Lower lobe of right lung (tissue), 2 donors: ENCODE data around the gene RETREG1. TPM values are rescaled to one million over a fixed set of nuclear protein-coding genes. Genes with fewer than 3 reads are reported as not detected.

Source experiments
- ATAC-seq, 2 donors: fragments of 200-7000 bp; cut with Tn5 transposase; one replicate each; pipeline ENCODE4 v1.9.1; 2020 to 2022; ENCODE audit warnings: mild to moderate bottlenecking in 2 of 2, moderate library complexity in 2 of 2
- DNase-seq: peaks from one replicate; pipeline ENCODE4 v3.0.0-alpha.2; 2020
- H3K27ac ChIP-seq: fragments of 200-600 bp; one replicate; pipeline ENCODE4 v1.8.0; 2022
- H3K27me3 ChIP-seq: fragments of 200-600 bp; one replicate; pipeline ENCODE4 v1.8.0; 2022; ENCODE audit warnings: low read depth
- H3K36me3 ChIP-seq: fragments of 200-600 bp; one replicate; pipeline ENCODE4 v1.8.0; 2022; ENCODE audit warnings: mild to moderate bottlenecking
- H3K4me1 ChIP-seq: fragments of 200-600 bp; one replicate; pipeline ENCODE4 v1.8.0; 2022
- H3K4me3 ChIP-seq: fragments of 200-600 bp; one replicate; pipeline ENCODE4 v1.8.0; 2022; ENCODE audit warnings: mild to moderate bottlenecking
- H3K9me3 ChIP-seq: fragments of 200-600 bp; one replicate; pipeline ENCODE4 v1.8.0; 2022
- intact Hi-C: fragments of 100-400 bp; cut with DNase I; formaldehyde crosslinking; loops from one replicate; pipeline ENCODE4 v1.11.0; 2022
- long read RNA-seq: library from polyadenylated mRNA; unstranded; transcript quantifications from one replicate; pipeline ENCODE4 v2.0.0, GENCODE V29; 2021
- total RNA-seq: library from RNA; stranded (reverse); fragmentation: NEBNext Ultra II Directional; extraction: Animal tissue kit (Norgen Biotek cat#: 25700); gene quantifications from one replicate; pipeline ENCODE4 v1.2.1, GENCODE V29; 2021
- TF ChIP-seq, protein P1 (sequence below): fragments of 200-600 bp; IDR thresholded peaks from one replicate; pipeline ENCODE4 v1.8.0; 2022; ENCODE audit warnings: antibody characterized with exemption, mild to moderate bottlenecking
- donor health status: DM: no; HTN: yes; CAD: no; lungs with severe emphysema.

RETREG1 gene, protein sequence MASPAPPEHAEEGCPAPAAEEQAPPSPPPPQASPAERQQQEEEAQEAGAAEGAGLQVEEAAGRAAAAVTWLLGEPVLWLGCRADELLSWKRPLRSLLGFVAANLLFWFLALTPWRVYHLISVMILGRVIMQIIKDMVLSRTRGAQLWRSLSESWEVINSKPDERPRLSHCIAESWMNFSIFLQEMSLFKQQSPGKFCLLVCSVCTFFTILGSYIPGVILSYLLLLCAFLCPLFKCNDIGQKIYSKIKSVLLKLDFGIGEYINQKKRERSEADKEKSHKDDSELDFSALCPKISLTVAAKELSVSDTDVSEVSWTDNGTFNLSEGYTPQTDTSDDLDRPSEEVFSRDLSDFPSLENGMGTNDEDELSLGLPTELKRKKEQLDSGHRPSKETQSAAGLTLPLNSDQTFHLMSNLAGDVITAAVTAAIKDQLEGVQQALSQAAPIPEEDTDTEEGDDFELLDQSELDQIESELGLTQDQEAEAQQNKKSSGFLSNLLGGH
- 20.6 TPM for total RNA-seq
- long read RNA-seq, transcript RETREG1-201 (9 exons, 3,268 nt): major isoform, 32 of 44 reads
- long read RNA-seq, partial matches to known transcripts: 0 of 44 reads
- long read RNA-seq, other reads (novel, unspliced or antisense): 8 of 44 reads

DNA sequence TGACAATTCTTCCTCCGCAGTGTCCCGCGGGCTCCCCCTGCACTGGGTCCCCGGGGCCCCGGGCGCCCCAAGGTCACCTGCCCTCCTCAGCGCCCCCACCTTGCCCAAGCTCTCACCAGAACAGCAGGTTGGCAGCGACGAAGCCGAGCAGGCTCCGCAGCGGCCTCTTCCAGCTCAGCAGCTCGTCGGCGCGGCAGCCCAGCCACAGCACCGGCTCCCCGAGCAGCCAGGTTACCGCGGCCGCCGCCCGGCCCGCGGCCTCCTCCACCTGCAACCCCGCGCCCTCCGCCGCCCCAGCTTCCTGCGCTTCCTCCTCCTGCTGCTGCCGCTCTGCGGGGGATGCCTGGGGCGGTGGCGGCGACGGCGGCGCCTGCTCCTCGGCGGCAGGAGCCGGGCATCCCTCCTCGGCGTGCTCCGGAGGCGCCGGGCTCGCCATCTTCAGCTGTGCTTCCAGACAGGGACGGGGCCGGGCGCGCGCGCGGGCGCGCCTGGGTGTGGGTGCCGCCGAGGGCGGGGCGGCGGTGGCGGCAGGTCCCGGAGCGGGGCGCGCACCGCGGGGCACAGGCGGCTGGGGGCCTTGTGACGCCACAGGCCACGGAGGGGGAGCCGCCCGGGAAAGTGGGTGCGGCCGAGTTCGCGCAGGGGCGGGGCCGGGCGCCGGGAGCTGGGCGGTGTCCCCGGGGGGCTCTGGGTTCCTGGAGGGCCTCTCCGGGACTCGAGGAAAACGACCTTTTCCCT lies at the start of gene RETREG1:
RETREG1 (minus strand) TSS at position 462 of the 738 bp plus-strand sequence; CDS start at position 436, 26 bp downstream.
- no peaks in the 10 kb centered on the region for H3K27me3 ChIP-seq
- H3K36me3 ChIP-seq: no peaks in the 10 kb centered on the region
- no peaks in the 10 kb centered on the region for H3K9me3 ChIP-seq
- H3K27ac ChIP-seq: peak within 1 kb of the TSS; percentile 53
- ATAC-seq (peak; percentile 94), DNase-seq (peak; percentile 82)
- TF ChIP-seq, protein P1, sequence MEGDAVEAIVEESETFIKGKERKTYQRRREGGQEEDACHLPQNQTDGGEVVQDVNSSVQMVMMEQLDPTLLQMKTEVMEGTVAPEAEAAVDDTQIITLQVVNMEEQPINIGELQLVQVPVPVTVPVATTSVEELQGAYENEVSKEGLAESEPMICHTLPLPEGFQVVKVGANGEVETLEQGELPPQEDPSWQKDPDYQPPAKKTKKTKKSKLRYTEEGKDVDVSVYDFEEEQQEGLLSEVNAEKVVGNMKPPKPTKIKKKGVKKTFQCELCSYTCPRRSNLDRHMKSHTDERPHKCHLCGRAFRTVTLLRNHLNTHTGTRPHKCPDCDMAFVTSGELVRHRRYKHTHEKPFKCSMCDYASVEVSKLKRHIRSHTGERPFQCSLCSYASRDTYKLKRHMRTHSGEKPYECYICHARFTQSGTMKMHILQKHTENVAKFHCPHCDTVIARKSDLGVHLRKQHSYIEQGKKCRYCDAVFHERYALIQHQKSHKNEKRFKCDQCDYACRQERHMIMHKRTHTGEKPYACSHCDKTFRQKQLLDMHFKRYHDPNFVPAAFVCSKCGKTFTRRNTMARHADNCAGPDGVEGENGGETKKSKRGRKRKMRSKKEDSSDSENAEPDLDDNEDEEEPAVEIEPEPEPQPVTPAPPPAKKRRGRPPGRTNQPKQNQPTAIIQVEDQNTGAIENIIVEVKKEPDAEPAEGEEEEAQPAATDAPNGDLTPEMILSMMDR: no peak
- H3K4me3 ChIP-seq: peak within 1 kb of the TSS; percentile 71
- intact Hi-C loops: no loop called here
- peaks cover 16% of the 10 kb centered on the region for H3K4me1 ChIP-seq

DNA sequence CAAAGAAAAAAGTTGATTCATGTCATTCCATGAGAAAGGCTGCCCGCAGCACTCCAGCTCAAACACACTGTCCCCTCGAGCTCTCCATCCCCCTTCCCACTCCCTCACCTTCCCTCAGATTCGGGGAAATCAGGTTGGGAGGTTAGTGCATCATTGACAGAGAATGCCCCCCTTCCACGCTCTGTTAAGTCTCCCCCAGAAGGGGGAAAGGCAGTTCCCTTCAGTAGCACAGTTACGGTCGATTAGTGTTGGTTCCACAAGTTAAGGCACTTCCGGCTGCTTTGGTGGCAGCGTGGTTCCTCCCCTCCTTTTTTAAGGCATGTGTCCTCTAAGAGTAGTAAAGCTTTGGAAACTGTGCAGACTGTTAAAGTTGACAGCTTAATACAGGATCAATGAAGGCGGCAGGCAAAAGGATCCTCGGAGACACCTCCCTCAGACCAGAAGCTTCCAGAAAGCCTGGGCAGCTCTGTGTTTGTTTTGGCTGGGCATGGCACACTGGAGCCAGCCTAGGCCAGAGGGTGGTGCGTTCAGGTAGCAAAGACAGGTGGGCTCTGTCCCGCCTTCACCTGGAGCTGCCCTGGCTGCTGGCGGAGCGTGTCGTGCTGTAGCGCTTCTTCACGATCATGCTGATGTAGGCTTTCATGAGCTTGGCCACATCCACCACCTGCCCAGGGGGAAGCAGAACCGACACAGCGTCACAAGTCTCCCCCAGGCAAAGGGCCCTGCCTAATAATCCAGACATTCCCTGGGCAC lies 49.5 kb upstream of the RETREG1 start:
- no peaks in the 10 kb centered on the region for H3K27me3 ChIP-seq
- TF ChIP-seq, protein P1: no peak
- DNase-seq: no peak
- no peak overlapping the region for H3K27ac ChIP-seq
- H3K9me3 ChIP-seq: no peaks in the 10 kb centered on the region
- H3K36me3 ChIP-seq: peaks cover 67% of the 10 kb centered on the region
- H3K4me3 ChIP-seq: no peak overlapping the region
- no peak for ATAC-seq
- intact Hi-C loops: no loop called here
- H3K4me1 ChIP-seq: no peaks in the 10 kb centered on the region

DNA sequence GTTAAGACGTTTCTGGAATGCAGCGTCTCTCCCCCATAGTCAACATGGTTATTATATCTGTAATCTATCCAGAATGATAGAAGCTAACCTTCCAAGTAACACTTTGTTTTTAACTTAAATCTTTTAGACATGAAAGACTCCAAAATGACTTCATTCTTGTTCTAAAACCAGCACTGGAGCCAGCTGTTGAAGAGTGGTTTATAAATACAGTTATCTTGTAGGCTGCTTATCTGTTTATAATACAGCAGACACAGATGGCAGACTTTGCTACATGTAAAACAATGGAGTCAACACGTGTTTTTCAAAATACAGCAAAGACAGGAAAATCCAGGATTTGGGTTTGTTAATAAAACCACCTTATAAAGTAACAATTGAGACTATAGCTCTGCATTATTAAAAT lies 48.8 kb upstream of the RETREG1 start:
- DNase-seq (no peak), ATAC-seq (no peak)
- no peaks in the 10 kb centered on the region for H3K4me1 ChIP-seq
- no peaks in the 10 kb centered on the region for H3K9me3 ChIP-seq
- no peak overlapping the region for H3K27ac ChIP-seq
- H3K4me3 ChIP-seq: no peak overlapping the region
- intact Hi-C loops: no loop called here
- peaks cover 60% of the 10 kb centered on the region for H3K36me3 ChIP-seq
- TF ChIP-seq, protein P1: no peak
- no peaks in the 10 kb centered on the region for H3K27me3 ChIP-seq

DNA sequence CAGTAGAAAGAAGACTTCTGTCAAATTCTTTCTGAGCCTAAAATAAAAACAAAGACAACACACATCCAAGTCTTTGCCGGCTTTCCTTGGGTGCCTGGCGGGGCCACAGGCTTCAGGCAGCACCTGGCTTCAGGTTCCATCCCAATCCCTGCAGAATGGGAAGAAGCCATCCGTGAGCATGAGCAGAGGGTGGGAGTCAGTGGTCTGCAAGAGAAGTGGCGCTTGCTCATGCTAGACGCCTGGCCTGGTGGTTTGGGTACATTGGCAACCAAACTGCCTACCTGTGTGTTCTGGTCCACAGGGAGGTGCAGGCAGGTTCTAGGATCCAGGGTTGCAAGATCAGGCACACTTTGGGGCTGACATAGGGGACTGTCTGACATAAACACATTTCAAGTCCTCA lies 47.6 kb upstream of the RETREG1 start:
- intact Hi-C loops: no loop called here
- Histone ChIP-seq H3K4me3 (no peak overlapping the region), H3K27ac (no peak overlapping the region), H3K27me3 (no peaks in the 10 kb centered on the region), H3K9me3 (no peaks in the 10 kb centered on the region), H3K36me3 (peaks cover 51% of the 10 kb centered on the region), H3K4me1 (no peaks in the 10 kb centered on the region)
- TF ChIP-seq, protein P1: no peak
- DNase-seq: no peak
- ATAC-seq: no peak

DNA sequence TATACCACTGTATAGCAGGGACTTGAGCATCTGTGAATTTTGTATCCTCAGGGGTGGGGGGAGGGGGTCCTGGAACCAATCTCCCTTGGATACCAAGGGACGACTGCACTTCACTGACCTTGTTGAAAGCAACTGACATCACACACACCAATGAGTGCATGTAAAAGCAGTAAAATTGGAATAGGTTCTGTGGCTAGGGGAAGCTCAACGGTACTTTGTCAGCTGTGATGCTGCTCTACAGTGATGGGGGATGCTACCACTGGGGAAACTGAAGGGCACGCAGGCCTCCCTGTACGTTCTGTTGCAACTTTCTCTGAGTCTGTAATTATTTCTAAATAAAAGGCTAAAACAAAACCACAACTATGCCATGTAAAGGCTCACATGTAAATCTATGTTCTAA lies 47.0 kb upstream of the RETREG1 start:
- peaks cover 45% of the 10 kb centered on the region for H3K36me3 ChIP-seq
- no peak for ATAC-seq
- intact Hi-C loops: no loop called here

More for the DNA sequence above, 47.0 kb upstream of the RETREG1 start:
- no peak overlapping the region for H3K4me3 ChIP-seq
- H3K9me3 ChIP-seq: no peaks in the 10 kb centered on the region
- no peaks in the 10 kb centered on the region for H3K4me1 ChIP-seq
- DNase-seq: no peak
- H3K27ac ChIP-seq: no peak overlapping the region
- TF ChIP-seq, protein P1: no peak
- H3K27me3 ChIP-seq: no peaks in the 10 kb centered on the region
